K562 (cell line): ENCODE results near the gene IMMP1L.
"Not testable (repeated sequence)": the region's sequence is repeated elsewhere in the genome, so short reads cannot be mapped to it uniquely, and the experiment has no call there.

ENCODE experiments used
- CTCF ChIP-seq, 3 experiments: IDR thresholded peaks in 2 of 3; conservative IDR thresholded peaks in 1 of 3; 2 replicates each; pipeline ENCODE4 v1.5.1; 2011 to 2012; ENCODE audit warnings: low read length in 3 of 3, mild to moderate bottlenecking in 3 of 3, control low read depth in 2 of 3, improper control_type of control experiment in 1 of 3, inconsistent platforms in 1 of 3, low read depth in 1 of 3, mixed read lengths in 1 of 3, moderate library complexity in 1 of 3; ENCODE audit not compliant: insufficient read depth in 2 of 3
- HDAC2 ChIP-seq: fragments of 450-650 bp; IDR thresholded peaks from 2 replicates; pipeline ENCODE4 v1.6.1; 2016; ENCODE audit warnings: mild to moderate bottlenecking
- KDM1A ChIP-seq, 2 experiments: fragments of 450-650 bp; IDR thresholded peaks; 2 replicates each; pipeline ENCODE4 v1.6.1; 2016; ENCODE audit warnings: mild to moderate bottlenecking in 2 of 2
- POLR2A ChIP-seq: fragments of 450-650 bp; conservative IDR thresholded peaks from 2 replicates; pipeline ENCODE4 v1.6.1; 2016
- TAF1 ChIP-seq: IDR thresholded peaks from 2 replicates; pipeline ENCODE4 v1.6.1; 2011; ENCODE audit warnings: mild to moderate bottlenecking, low read length, moderate library complexity; ENCODE audit not compliant: insufficient read depth, control insufficient read depth, severe bottlenecking; ENCODE audit errors: extremely low read depth
- TGIF2 ChIP-seq: sonication (generic); formaldehyde crosslinking; IDR thresholded peaks from 2 replicates; pipeline ENCODE4 v1.8.1; 2022; ENCODE audit warnings: mild to moderate bottlenecking, missing genetic modification reagents, moderate library complexity
- ZNF354B ChIP-seq: fragments of 250-450 bp; sonication (Bioruptor Pico); IDR thresholded peaks from 2 replicates; pipeline ENCODE4 v1.4.0; 2020
- ZSCAN29 ChIP-seq: fragments of 450-650 bp; IDR thresholded peaks from 2 replicates; pipeline ENCODE4 v1.6.1; 2017

GRCh38 chr11:31493762-31494161, 15.7 kb downstream of the IMMP1L start:
- not testable (repeated sequence) for TF ChIP-seq ZNF354B; HDAC2; TGIF2; POLR2A; CTCF (IDR thresholded peaks at IDR 0.05 in 2 of 3, conservative IDR thresholded peaks at IDR 0.05 in 1 of 3; ENCODE audit: insufficient read depth in 2 of 3, low read depth in 1 of 3, low read length in 3 of 3); KDM1A (IDR thresholded peaks at IDR 0.05); ZSCAN29; TAF1
